ENCODE measurements around the gene IQCE. TPM values are rescaled to one million over a fixed set of nuclear protein-coding genes. Genes with fewer than 3 reads are reported as not detected.
A peak's percentile ranks its signal among the peaks of the same experiment; 100 is the strongest.

Gene IQCE
- total and polyA plus RNA-seq, 10 of the 15 experiments (the other 5 are each of a cell fraction or from before 2014, with no cell fraction given) = 0.37 to 8.1 (median 3.7) TPM

- TF ChIP-seq RCOR1 (conservative IDR thresholded peaks at IDR 0.05; ENCODE audit: low read depth, low read length) = no peak
- no peak for TF ChIP-seq HCFC1 (IDR thresholded peaks at IDR 0.05; ENCODE audit: low read length)
- no peak for TF ChIP-seq ZBTB4 (CRISPR knock-in tag; IDR thresholded peaks at IDR 0.05)
- TF ChIP-seq NFIC (IDR thresholded peaks at IDR 0.05; ENCODE audit: low read depth, low read length) = no peak
- TF ChIP-seq BRCA1 (IDR thresholded peaks at IDR 0.05; ENCODE audit: low read depth, low read length) = no peak
- no peak for TF ChIP-seq ZNF384 (IDR thresholded peaks at IDR 0.05; ENCODE audit: borderline replicate concordance, low read depth, low read length)
- no peak for TF ChIP-seq ESRRA (IDR thresholded peaks at IDR 0.05; ENCODE audit: low read length)
- TF ChIP-seq E4F1 (IDR thresholded peaks at IDR 0.05; ENCODE audit: borderline replicate concordance, partially characterized antibody) = no peak
- TF ChIP-seq BCLAF1 (IDR thresholded peaks at IDR 0.05) = no peak
- no peak for TF ChIP-seq HDAC6 (IDR thresholded peaks at IDR 0.05; ENCODE audit: unreplicated experiment)
- no peak for TF ChIP-seq ZNF592 (IDR thresholded peaks at IDR 0.05)
- no peak for TF ChIP-seq USF2 (IDR thresholded peaks at IDR 0.05; ENCODE audit: borderline replicate concordance, low read depth, low read length)
- TF ChIP-seq ETV6 (conservative IDR thresholded peaks at IDR 0.05 in 1 of 2, IDR thresholded peaks at IDR 0.05 in 1 of 2; ENCODE audit: borderline replicate concordance in 1 of 2, low read depth in 1 of 2) = peak in 1 of 2 experiments; percentile 50; a peak in 2 of 4 replicates
- TF ChIP-seq RELA (IDR thresholded peaks at IDR 0.05; ENCODE audit: borderline replicate concordance, partially characterized antibody) = no peak
Observed at GRCh38 chr7:2645274-2645868, 86.6 kb downstream of the IQCE start (continued).
